Right lobe of liver (tissue), 4 donors: ENCODE data around the gene SPPL2A.

Experiments used
- POLR2A ChIP-seq: fragments of 450-650 bp; IDR thresholded peaks from one replicate; pipeline ENCODE4 v1.6.1; 2017; ENCODE audit warnings: antibody characterized with exemption, mild to moderate bottlenecking
- TF ChIP-seq, protein P1 (sequence below), 4 donors: fragments of 200-600 bp in 3 of 4; fragments of 450-650 bp in 1 of 4; IDR thresholded peaks; one replicate each; pipeline versions ENCODE4 v1.5.1 to v1.8.0; 2016 to 2022; ENCODE audit warnings: antibody characterized with exemption in 4 of 4, mild to moderate bottlenecking in 2 of 4
- donor health status: DM: no; HTN: no; CAD: no.
- donor health status: DM: no; HTN: no; CAD: no.
- donor health status: DM: no; HTN: yes; CAD: no.

DNA sequence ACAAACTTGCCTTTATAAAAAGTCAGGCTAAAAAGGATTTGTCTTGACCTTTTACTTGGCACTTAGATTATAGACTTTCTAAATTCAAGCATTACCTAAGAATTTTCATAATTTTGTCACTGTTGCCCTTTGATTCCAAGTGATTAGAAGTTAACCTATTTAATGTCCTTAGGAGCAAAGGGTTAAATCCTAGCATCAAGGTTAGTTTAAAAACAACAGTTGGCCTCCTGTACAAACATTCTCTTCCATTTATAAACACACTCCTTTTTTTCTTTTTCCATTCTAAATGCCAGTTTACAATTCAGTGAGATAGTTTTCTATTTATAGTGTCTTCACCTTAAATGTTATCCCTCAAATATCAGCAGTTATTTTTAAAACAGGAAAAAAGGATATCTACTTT lies 18.4 kb upstream of the SPPL2A start:
- TF ChIP-seq, protein P1, sequence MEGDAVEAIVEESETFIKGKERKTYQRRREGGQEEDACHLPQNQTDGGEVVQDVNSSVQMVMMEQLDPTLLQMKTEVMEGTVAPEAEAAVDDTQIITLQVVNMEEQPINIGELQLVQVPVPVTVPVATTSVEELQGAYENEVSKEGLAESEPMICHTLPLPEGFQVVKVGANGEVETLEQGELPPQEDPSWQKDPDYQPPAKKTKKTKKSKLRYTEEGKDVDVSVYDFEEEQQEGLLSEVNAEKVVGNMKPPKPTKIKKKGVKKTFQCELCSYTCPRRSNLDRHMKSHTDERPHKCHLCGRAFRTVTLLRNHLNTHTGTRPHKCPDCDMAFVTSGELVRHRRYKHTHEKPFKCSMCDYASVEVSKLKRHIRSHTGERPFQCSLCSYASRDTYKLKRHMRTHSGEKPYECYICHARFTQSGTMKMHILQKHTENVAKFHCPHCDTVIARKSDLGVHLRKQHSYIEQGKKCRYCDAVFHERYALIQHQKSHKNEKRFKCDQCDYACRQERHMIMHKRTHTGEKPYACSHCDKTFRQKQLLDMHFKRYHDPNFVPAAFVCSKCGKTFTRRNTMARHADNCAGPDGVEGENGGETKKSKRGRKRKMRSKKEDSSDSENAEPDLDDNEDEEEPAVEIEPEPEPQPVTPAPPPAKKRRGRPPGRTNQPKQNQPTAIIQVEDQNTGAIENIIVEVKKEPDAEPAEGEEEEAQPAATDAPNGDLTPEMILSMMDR (IDR thresholded peaks at IDR 0.05) = no peak
- no peak for TF ChIP-seq POLR2A
